ENCODE results near the gene BCAS4.

DNA sequence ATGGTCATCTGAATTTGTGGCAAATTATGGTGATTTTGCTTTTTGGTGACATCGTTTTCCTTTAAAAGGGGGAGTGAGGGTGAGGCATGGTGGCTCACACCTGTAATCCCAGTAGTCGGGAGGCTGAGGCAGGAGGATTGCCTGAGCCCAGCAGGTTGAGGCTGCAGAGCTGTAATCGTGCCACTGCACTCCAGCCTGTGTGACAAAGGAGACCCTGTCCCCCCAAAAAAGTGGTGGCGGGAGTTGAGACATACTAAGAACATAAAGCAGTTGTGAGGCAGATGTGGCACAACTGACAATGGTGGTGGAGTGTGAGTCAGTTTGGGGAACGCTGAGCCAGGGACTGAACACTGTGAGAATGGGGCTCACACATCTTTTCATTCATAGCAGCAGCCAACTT lies 90.9 kb downstream of the BCAS4 start:
- no peak for TF ChIP-seq CTCF (IDR thresholded peaks at IDR 0.05; ENCODE audit: insufficient read depth, low read depth, low read length)
- no peak for TF ChIP-seq EZH2 (IDR thresholded peaks at IDR 0.05; ENCODE audit: insufficient read depth, low read length)
